ENCODE data around the gene DISC1.

- TF ChIP-seq CTCF (IDR thresholded peaks at IDR 0.05) = no peak
- no peak for TF ChIP-seq POLR2A (IDR thresholded peaks at IDR 0.05)
Observed at GRCh38 chr1:231702804-231703203, 76.2 kb downstream of the DISC1 start.

Data from uterus (tissue), 2 donors.